Gastroesophageal sphincter (tissue), 4 donors: ENCODE data around the gene PCTP. TPM values are rescaled to one million over a fixed set of nuclear protein-coding genes. Genes with fewer than 3 reads are reported as not detected.

ENCODE experiments used
- ATAC-seq: fragments of 150-250 bp; one replicate; pipeline ENCODE4 v1.9.1; 2016; ENCODE audit warnings: mild to moderate bottlenecking, moderate library complexity
- H3K27ac ChIP-seq, 4 donors: fragments of 200-600 bp; sonication (generic) in 3 of 4; 1 replicate in 3 of 4; 2 replicates in 1 of 4; pipeline ENCODE4 v1.5.1; 2016 to 2019
- H3K27me3 ChIP-seq: fragments of 200-600 bp; sonication (generic); one replicate; pipeline ENCODE4 v1.5.1; 2019
- H3K36me3 ChIP-seq, 2 donors: fragments of 200-600 bp; sonication (generic); one replicate each; pipeline ENCODE4 v1.5.1; 2019; ENCODE audit warnings: control low read depth in 1 of 2
- H3K4me1 ChIP-seq, 3 donors: fragments of 200-600 bp; sonication (generic); 1 replicate in 2 of 3; 2 replicates in 1 of 3; pipeline ENCODE4 v1.5.1; 2016 to 2019; ENCODE audit warnings: control low read depth in 2 of 3
- H3K4me3 ChIP-seq, 2 donors: fragments of 200-600 bp; sonication (generic); one replicate each; pipeline ENCODE4 v1.5.1; 2019; ENCODE audit warnings: mild to moderate bottlenecking in 1 of 2, moderate library complexity in 1 of 2
- H3K9me3 ChIP-seq, 3 donors: fragments of 200-600 bp; sonication (generic); one replicate each; pipeline ENCODE4 v1.5.1; 2017 to 2019; ENCODE audit warnings: control low read depth in 2 of 3
- EP300 ChIP-seq: sonication (generic); formaldehyde crosslinking; IDR thresholded peaks from one replicate; pipeline ENCODE4 v1.6.1; 2017; ENCODE audit warnings: antibody characterized with exemption, mild to moderate bottlenecking
- POLR2A ChIP-seq, 2 donors: fragments of 450-650 bp; IDR thresholded peaks; one replicate each; pipeline ENCODE4 v1.6.1; 2017; ENCODE audit warnings: antibody characterized with exemption in 2 of 2, mild to moderate bottlenecking in 2 of 2, moderate library complexity in 1 of 2
- POLR2AphosphoS5 ChIP-seq: sonication (generic); formaldehyde crosslinking; IDR thresholded peaks from one replicate; pipeline ENCODE4 v1.6.1; 2017; ENCODE audit warnings: antibody characterized with exemption
- WGBS, 2 donors: methylation state at CpG; one replicate each; pipeline ENCODE4 v1.1.5; 2018; ENCODE audit warnings: low coverage in 1 of 2; 5-methylcytosine and 5-hydroxymethylcytosine counted together
- total RNA-seq, 4 donors: library from RNA; depleted of rRNA; stranded (reverse); fragments of >200 nt; gene quantifications; one replicate each; pipeline ENCODE4 v1.1.0, GENCODE V29; 2016
- TF ChIP-seq, protein P1 (sequence below), 4 experiments: fragments of 200-600 bp in 2 of 4; fragments of 450-650 bp in 2 of 4; sonication (generic) in 1 of 4; IDR thresholded peaks; one replicate each; pipeline ENCODE4 v1.5.1; 2017 to 2019; ENCODE audit warnings: antibody characterized with exemption in 4 of 4, mild to moderate bottlenecking in 2 of 4, moderate library complexity in 2 of 4

PCTP gene
- total RNA-seq, 4 donors from 2014 or later: 11.3 to 27.3 (median 18.8) TPM

- Histone ChIP-seq H3K27ac (peak overlapping the region in 3 of 4 donors; percentile 37 to 59 (median 42)), H3K36me3 (peaks cover 0 to 56% of the 10 kb centered on the region in 2 donors), H3K27me3 (no peaks in the 10 kb centered on the region), H3K4me1 (peaks cover 4 to 25% (median 7%) of the 10 kb centered on the region in 3 donors), H3K9me3 (no peaks in the 10 kb centered on the region), H3K4me3 (no peak overlapping the region)
- ATAC-seq: no peak
- TF ChIP-seq POLR2A (IDR thresholded peaks at IDR 0.05) (no peak), EP300 (no peak), POLR2AphosphoS5 (no peak)
- TF ChIP-seq, protein P1, sequence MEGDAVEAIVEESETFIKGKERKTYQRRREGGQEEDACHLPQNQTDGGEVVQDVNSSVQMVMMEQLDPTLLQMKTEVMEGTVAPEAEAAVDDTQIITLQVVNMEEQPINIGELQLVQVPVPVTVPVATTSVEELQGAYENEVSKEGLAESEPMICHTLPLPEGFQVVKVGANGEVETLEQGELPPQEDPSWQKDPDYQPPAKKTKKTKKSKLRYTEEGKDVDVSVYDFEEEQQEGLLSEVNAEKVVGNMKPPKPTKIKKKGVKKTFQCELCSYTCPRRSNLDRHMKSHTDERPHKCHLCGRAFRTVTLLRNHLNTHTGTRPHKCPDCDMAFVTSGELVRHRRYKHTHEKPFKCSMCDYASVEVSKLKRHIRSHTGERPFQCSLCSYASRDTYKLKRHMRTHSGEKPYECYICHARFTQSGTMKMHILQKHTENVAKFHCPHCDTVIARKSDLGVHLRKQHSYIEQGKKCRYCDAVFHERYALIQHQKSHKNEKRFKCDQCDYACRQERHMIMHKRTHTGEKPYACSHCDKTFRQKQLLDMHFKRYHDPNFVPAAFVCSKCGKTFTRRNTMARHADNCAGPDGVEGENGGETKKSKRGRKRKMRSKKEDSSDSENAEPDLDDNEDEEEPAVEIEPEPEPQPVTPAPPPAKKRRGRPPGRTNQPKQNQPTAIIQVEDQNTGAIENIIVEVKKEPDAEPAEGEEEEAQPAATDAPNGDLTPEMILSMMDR (IDR thresholded peaks at IDR 0.05): no peak
Measured at GRCh38 chr17:55768936-55769624, 18.2 kb downstream of the PCTP start.

- ATAC-seq: peak; percentile 66
Measured at GRCh38 chr17:55769625-55770000, 18.8 kb downstream of the PCTP start.

GRCh38 chr17:55770196-55770870 lies 19.5 kb downstream of the PCTP start:
- 38 to 42% methylated on average over 3 to 4 of the region's 4 CpGs for WGBS, 2 donors
- Histone ChIP-seq H3K4me1 (peaks cover 4 to 21% (median 7%) of the 10 kb centered on the region in 3 donors), H3K4me3 (no peak overlapping the region), H3K9me3 (no peaks in the 10 kb centered on the region), H3K36me3 (peaks cover 0 to 69% of the 10 kb centered on the region in 2 donors), H3K27ac (peak overlapping the region in 1 of 4 donors; percentile 37), H3K27me3 (no peaks in the 10 kb centered on the region)
- peak; percentile 79 for ATAC-seq
- no peak for TF ChIP-seq POLR2A (IDR thresholded peaks at IDR 0.05)
- TF ChIP-seq, protein P1 (IDR thresholded peaks at IDR 0.05): peak; percentile 66 to 82 (median 72)

More at GRCh38 chr17:55769625-55770000, 18.8 kb downstream of the PCTP start:
- peak; percentile 14 for TF ChIP-seq POLR2AphosphoS5
- no peak for TF ChIP-seq EP300
- H3K4me1 ChIP-seq: peaks cover 4 to 21% (median 7%) of the 10 kb centered on the region in 3 donors
- H3K27me3 ChIP-seq: no peaks in the 10 kb centered on the region
- H3K36me3 ChIP-seq: peaks cover 0 to 62% of the 10 kb centered on the region in 2 donors
- 80% methylated on average over 6 of the region's 6 CpGs; no CpG with 5 or more reads in 1 of the 2 donors for WGBS, 2 donors
- H3K9me3 ChIP-seq: no peaks in the 10 kb centered on the region
- no peak overlapping the region for H3K4me3 ChIP-seq
- peak overlapping the region in 3 of 4 donors; percentile 37 to 59 (median 42) for H3K27ac ChIP-seq

DNA sequence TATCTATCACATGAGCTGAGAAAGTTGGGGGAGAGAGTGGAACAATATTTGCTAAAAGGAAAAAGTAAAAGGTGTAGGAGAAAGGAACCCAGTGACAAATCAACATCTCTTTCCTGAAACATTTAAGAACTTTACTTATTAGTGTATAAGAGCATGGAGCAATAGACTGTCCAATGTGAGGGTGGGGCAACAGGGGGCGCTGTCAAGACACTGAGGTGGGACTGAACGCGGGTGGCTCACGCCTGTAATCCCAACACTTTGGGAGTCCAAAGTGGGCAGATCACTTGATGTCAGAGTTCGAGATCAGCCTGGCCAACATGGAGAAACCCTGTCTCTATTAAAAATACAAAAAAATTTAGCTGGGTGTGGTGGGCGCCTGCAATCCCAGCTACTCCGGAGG lies 21.2 kb downstream of the PCTP start:
- H3K4me3 ChIP-seq: no peak overlapping the region
- no peak for ATAC-seq
- TF ChIP-seq POLR2AphosphoS5 (no peak), POLR2A (IDR thresholded peaks at IDR 0.05) (no peak), EP300 (no peak)
- TF ChIP-seq, protein P1 (IDR thresholded peaks at IDR 0.05): no peak
- peaks cover 4 to 21% (median 7%) of the 10 kb centered on the region in 3 donors for H3K4me1 ChIP-seq
- H3K36me3 ChIP-seq: peaks cover 4 to 87% of the 10 kb centered on the region in 2 donors
- no peaks in the 10 kb centered on the region for H3K27me3 ChIP-seq
- 90% methylated on average over 4 to 5 of the region's 7 CpGs for WGBS, 2 donors
- H3K27ac ChIP-seq: no peak overlapping the region
- H3K9me3 ChIP-seq: no peaks in the 10 kb centered on the region

DNA sequence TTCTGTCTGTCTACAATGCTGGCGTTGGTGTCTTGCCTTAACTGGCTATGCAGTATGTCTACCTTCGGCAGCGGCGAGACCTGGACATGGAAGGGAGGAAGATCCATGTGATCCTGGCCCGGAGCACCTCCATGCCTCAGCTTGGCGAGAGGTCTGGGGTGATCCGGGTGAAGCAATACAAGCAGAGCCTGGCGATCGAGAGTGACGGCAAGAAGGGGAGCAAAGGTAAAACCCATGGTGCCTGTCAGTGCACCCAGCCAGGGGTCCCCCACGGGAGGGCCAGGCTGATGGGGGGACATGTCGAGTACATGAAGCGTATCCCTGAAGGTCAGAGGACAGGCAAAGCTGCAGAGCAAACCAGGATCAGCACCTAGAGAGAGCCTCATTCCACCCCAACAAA lies 22.8 kb downstream of the PCTP start:
- TF ChIP-seq POLR2A (IDR thresholded peaks at IDR 0.05) (no peak), EP300 (no peak)
- TF ChIP-seq, protein P1 (IDR thresholded peaks at IDR 0.05): no peak
- Histone ChIP-seq H3K9me3 (no peaks in the 10 kb centered on the region), H3K27me3 (no peaks in the 10 kb centered on the region), H3K36me3 (peaks cover 4 to 94% of the 10 kb centered on the region in 2 donors), H3K4me1 (peaks cover 4 to 17% (median 7%) of the 10 kb centered on the region in 3 donors), H3K27ac (no peak overlapping the region), H3K4me3 (no peak overlapping the region)
- no peak for ATAC-seq
- 63 to 87% methylated on average over 4 to 9 of the region's 13 CpGs for WGBS, 2 donors
